Naive thymus-derived CD4-positive, alpha-beta T cell (primary cell): ENCODE measurements around the gene MACROD2. TPM values are rescaled to one million over a fixed set of nuclear protein-coding genes. Genes with fewer than 3 reads are reported as not detected.

Experiments
- ATAC-seq: fragments of 150-1000 bp; cut with Tn5 transposase; 2 replicates; pipeline ENCODE4 v1.10.0; 2021; ENCODE audit warnings: mild to moderate bottlenecking, moderate library complexity
- CTCF ChIA-PET: fragments of 350-600 bp; sonication (Branson Sonifier 250); formaldehyde crosslinking; loops from one replicate; lab custom pipeline; 2021; ENCODE audit warnings: antibody characterized with exemption; lab: Charles Lee
- POLR2A ChIA-PET: fragments of 350-600 bp; sonication (Branson Sonifier 250); formaldehyde crosslinking; loops from one replicate; lab custom pipeline; 2021; ENCODE audit warnings: antibody characterized with exemption, inconsistent platforms; lab: Charles Lee
- DNase-seq, 9 donors: peaks; one replicate each; pipeline versions ENCODE4 v3.0.0 to v3.0.0-alpha.2; 2020 to 2022; ENCODE audit warnings: mixed read lengths in 1 of 9
- H3K27ac ChIP-seq: one replicate; pipeline ENCODE4 v1.7.0; 2013; ENCODE audit warnings: mild to moderate bottlenecking, low read depth, low read length, moderate library complexity
- H3K27me3 ChIP-seq, 2 donors: one replicate each; pipeline ENCODE4 v1.7.0; 2013; ENCODE audit warnings: low read length in 2 of 2, mild to moderate bottlenecking in 2 of 2, moderate library complexity in 2 of 2; ENCODE audit not compliant: control insufficient read depth in 2 of 2, insufficient read depth in 2 of 2
- H3K36me3 ChIP-seq, 3 experiments: 1 replicate in 2 of 3; 2 replicates in 1 of 3; pipeline ENCODE4 v1.7.0; 2013; ENCODE audit warnings: low read length in 3 of 3, mild to moderate bottlenecking in 3 of 3, moderate library complexity in 1 of 3; ENCODE audit not compliant: insufficient read depth in 3 of 3, control insufficient read depth in 2 of 3
- H3K4me1 ChIP-seq, 2 donors: one replicate each; pipeline ENCODE4 v1.7.0; 2013; ENCODE audit warnings: low read length in 2 of 2, mild to moderate bottlenecking in 2 of 2, moderate library complexity in 1 of 2; ENCODE audit not compliant: control insufficient read depth in 2 of 2, insufficient read depth in 2 of 2
- H3K4me3 ChIP-seq: 2 replicates; pipeline ENCODE4 v1.7.0; 2013; ENCODE audit warnings: mild to moderate bottlenecking, low read length
- H3K9me3 ChIP-seq, 3 experiments: 1 replicate in 2 of 3; 2 replicates in 1 of 3; pipeline ENCODE4 v1.7.0; 2013; ENCODE audit warnings: low read length in 3 of 3; ENCODE audit not compliant: control insufficient read depth in 2 of 3
- H3K27ac Mint-ChIP-seq, 9 donors: one replicate each; pipeline ENCODE4 v1.8.0; 2020 to 2022; ENCODE audit warnings: mixed read lengths in 9 of 9, mild to moderate bottlenecking in 8 of 9, moderate library complexity in 5 of 9, inconsistent platforms in 2 of 9
- H3K27me3 Mint-ChIP-seq, 5 donors: one replicate each; pipeline ENCODE4 v1.8.0; 2021 to 2022; ENCODE audit warnings: mixed read lengths in 5 of 5, mild to moderate bottlenecking in 1 of 5
- H3K36me3 Mint-ChIP-seq, 5 donors: one replicate each; pipeline ENCODE4 v1.8.0; 2020 to 2022; ENCODE audit warnings: mixed read lengths in 5 of 5, mild to moderate bottlenecking in 3 of 5, inconsistent platforms in 1 of 5
- H3K4me1 Mint-ChIP-seq, 7 donors: one replicate each; pipeline ENCODE4 v1.8.0; 2020 to 2022; ENCODE audit warnings: mixed read lengths in 7 of 7, mild to moderate bottlenecking in 3 of 7, inconsistent platforms in 1 of 7
- H3K4me3 Mint-ChIP-seq, 10 donors: one replicate each; pipeline ENCODE4 v1.8.0; 2020 to 2022; ENCODE audit warnings: mild to moderate bottlenecking in 10 of 10, mixed read lengths in 10 of 10, moderate library complexity in 6 of 10, inconsistent platforms in 2 of 10
- H3K9me3 Mint-ChIP-seq, 11 donors: one replicate each; pipeline ENCODE4 v1.8.0; 2020 to 2022; ENCODE audit warnings: mixed read lengths in 11 of 11, mild to moderate bottlenecking in 4 of 11, inconsistent platforms in 1 of 11, moderate library complexity in 1 of 11
- intact Hi-C, 2 donors: fragments of 100-400 bp; cut with micrococcal nuclease; formaldehyde crosslinking; loops; one replicate each; pipeline ENCODE4 v1.15.1; 2023
- polyA plus RNA-seq, 2 donors: library from polyadenylated mRNA; unstranded; fragments of 300-500 nt; fragmentation: Illumina TruSeq; gene quantifications; one replicate each; pipeline ENCODE4 v1.2.3, GENCODE V29; 2021
- total RNA-seq, 6 experiments: library from RNA in 5 of 6; stranded (reverse) in 5 of 6; gene quantifications; 1 replicate in 5 of 6; 2 replicates in 1 of 6; pipeline ENCODE4 v1.2.3 and lab custom pipeline; 2021 to 2026

Gene MACROD2
- total and polyA plus RNA-seq, 7 experiments from 2014 or later, result 0.27 to 0.86 (median 0.34) TPM; not detected in 4

DNA sequence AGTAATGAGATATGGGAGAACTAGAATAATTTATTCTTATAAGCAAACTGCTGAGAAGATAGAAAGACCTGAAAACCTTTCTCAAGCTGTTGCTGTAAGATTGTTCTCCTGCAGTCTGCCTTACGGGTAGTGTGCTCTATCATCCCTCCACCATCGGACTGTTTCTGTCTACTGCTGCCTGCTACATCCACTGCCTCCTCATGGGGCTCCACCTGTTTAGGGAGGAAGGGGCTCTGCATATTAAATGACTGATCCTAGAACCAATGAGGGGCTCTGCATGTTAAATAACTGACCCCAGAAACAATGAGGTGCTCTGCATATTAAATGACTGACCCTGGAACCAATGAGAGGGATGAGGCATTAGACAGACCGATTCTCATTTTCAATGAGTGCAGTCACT is 1923.3 kb downstream of the MACROD2 start:
- Mint-ChIP-seq H3K4me1 (peaks cover 0 to 2% (median 0%) of the 10 kb centered on the region in 7 donors), H3K9me3 (peaks cover 0 to 12% (median 5%) of the 10 kb centered on the region in 11 donors), H3K27me3 (peaks cover 0 to 14% (median 0%) of the 10 kb centered on the region in 5 donors), H3K27ac (no peak overlapping the region), H3K36me3 (no peaks in the 10 kb centered on the region), H3K4me3 (no peak overlapping the region)
- CTCF ChIA-PET, result no interaction called here
- Histone ChIP-seq H3K27ac (no peak overlapping the region), H3K9me3 (no peaks in the 10 kb centered on the region), H3K4me3 (no peak overlapping the region), H3K36me3 (no peaks in the 10 kb centered on the region), H3K4me1 (no peaks in the 10 kb centered on the region), H3K27me3 (no peaks in the 10 kb centered on the region)
- DNase-seq (no peak), ATAC-seq (no peak)
- POLR2A ChIA-PET, result no interaction called here
- intact Hi-C loops, result no loop called here

DNA sequence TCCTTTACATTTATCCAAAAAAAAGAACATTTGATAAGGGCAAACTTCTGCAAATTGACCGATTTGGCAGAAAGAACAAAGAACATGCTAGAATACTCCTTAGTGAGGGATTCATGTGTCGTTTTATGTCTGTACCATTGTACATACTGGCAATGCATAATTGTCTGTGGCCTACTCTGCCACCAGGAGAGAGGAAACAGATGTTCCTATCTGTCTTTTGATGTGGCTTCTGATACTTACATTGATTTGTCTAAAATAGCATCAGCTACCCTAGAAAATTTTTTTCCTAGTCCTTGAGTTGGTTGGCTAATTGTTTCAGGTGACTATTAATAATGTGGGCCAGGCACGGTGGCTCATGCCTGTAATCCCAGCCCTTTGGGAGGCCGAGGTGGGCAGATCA is 1923.8 kb downstream of the MACROD2 start:
- Histone ChIP-seq H3K9me3 (no peaks in the 10 kb centered on the region), H3K36me3 (no peaks in the 10 kb centered on the region), H3K27ac (no peak overlapping the region), H3K4me1 (no peaks in the 10 kb centered on the region), H3K27me3 (no peaks in the 10 kb centered on the region), H3K4me3 (no peak overlapping the region)
- H3K27me3 Mint-ChIP-seq, result peaks cover 0 to 14% (median 0%) of the 10 kb centered on the region in 5 donors
- H3K36me3 Mint-ChIP-seq, result no peaks in the 10 kb centered on the region
- intact Hi-C loops, result no loop called here
- H3K9me3 Mint-ChIP-seq, result peaks cover 0 to 12% (median 5%) of the 10 kb centered on the region in 11 donors
- ATAC-seq (no peak), DNase-seq (no peak)
- CTCF ChIA-PET, result no interaction called here
- H3K4me3 Mint-ChIP-seq, result no peak overlapping the region
- H3K27ac Mint-ChIP-seq, result no peak overlapping the region
- POLR2A ChIA-PET, result no interaction called here
- H3K4me1 Mint-ChIP-seq, result peaks cover 0 to 2% (median 0%) of the 10 kb centered on the region in 7 donors

DNA sequence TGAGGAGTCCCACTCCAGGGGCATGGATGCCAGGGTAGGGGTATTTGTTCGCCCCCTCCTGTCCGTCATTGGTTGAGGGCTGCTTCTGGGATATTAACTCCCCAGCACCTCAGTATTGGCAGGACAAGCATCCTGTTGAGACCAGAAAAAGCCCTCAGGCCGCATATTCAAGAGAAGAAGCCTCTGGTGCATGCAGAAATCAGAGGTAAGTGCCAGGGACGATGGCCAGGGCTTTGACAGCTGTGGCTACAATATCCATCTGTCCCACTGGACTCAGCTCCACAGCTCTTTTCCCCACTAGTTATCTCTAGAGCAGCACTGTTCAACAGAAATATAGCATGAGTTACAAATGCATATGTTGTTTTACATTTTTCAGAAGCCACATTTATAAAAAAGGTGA is 1926.6 kb downstream of the MACROD2 start:
- peaks cover 0 to 14% (median 5%) of the 10 kb centered on the region in 5 donors for H3K27me3 Mint-ChIP-seq
- peaks cover 0 to 15% (median 5%) of the 10 kb centered on the region in 11 donors for H3K9me3 Mint-ChIP-seq
- ATAC-seq (no peak), DNase-seq (no peak)
- Histone ChIP-seq H3K36me3 (no peaks in the 10 kb centered on the region), H3K27ac (no peak overlapping the region), H3K4me3 (no peak overlapping the region), H3K9me3 (no peaks in the 10 kb centered on the region), H3K27me3 (no peaks in the 10 kb centered on the region), H3K4me1 (no peaks in the 10 kb centered on the region)
- ChIA-PET POLR2A (no interaction called here), CTCF (no interaction called here)
- H3K36me3 Mint-ChIP-seq, result peaks cover 0 to 6% (median 0%) of the 10 kb centered on the region in 5 donors
- peaks cover 0 to 2% (median 0%) of the 10 kb centered on the region in 7 donors for H3K4me1 Mint-ChIP-seq
- no peak overlapping the region for H3K4me3 Mint-ChIP-seq
- no peak overlapping the region for H3K27ac Mint-ChIP-seq
- intact Hi-C loops, result no loop called here

DNA sequence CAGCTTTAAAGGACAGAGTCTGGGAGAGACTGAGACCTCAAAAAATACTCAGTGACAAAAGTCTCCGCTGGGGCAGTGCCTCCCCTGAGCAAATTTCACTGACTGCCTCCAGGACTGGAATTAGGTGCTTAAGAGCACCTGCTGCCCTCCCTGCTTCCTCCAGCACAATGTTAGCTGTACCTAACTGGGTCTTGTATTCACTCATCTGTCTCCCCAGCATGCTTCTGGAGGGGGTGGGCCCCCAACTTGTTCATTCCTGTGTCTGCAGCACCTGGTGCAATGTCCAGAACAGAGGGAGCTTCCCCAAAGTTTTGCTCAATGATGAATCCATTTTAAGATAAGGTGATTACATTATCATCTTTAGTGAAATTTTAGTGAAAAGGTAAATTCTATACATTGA is 1927.2 kb downstream of the MACROD2 start:
- Mint-ChIP-seq H3K4me1 (peaks cover 0 to 2% (median 0%) of the 10 kb centered on the region in 7 donors), H3K27me3 (peaks cover 0 to 14% (median 5%) of the 10 kb centered on the region in 5 donors), H3K36me3 (peaks cover 0 to 6% (median 0%) of the 10 kb centered on the region in 5 donors), H3K4me3 (no peak overlapping the region), H3K27ac (no peak overlapping the region), H3K9me3 (peaks cover 0 to 16% (median 5%) of the 10 kb centered on the region in 11 donors)
- POLR2A ChIA-PET, result no interaction called here
- CTCF ChIA-PET, result no interaction called here
- DNase-seq (no peak), ATAC-seq (no peak)
- Histone ChIP-seq H3K27ac (no peak overlapping the region), H3K4me3 (no peak overlapping the region), H3K4me1 (no peaks in the 10 kb centered on the region), H3K27me3 (no peaks in the 10 kb centered on the region), H3K9me3 (no peaks in the 10 kb centered on the region), H3K36me3 (no peaks in the 10 kb centered on the region)
- intact Hi-C loops, result no loop called here

DNA sequence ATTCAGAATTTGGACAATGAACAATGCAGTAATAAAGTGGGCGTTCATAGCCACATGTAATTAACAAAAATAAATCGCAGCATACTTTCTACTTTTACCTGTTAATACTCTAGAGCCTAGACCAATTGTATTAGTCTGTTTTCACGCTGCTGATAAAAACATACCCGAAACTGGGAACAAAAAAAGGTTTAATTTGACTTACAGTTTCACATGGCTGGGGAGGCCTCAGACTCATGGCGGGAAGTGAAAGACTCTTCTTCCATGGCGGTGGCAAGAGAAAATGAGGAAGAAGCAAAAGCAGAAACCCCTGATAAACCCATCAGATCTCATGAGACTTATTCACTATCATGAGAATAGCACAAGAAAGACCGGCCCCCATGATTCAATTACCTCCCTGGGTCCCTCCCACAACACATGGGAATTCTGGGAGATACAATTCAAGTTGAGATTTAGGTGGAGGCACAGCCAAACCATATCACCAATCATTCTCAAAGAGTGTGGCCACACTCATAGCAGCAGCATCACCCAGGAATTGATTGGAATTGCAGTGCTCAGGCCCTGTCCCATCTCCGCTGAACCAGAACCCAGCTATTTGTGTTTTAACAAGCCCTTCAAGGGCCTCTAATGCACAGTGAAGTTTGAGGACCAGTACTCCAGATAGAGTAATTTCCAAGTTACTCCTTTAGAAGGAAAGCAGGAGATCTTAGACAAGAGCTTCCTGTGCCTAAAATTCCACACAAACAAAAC is 1927.9 kb downstream of the MACROD2 start:
- DNase-seq (no peak), ATAC-seq (no peak)
- peaks cover 0 to 6% (median 0%) of the 10 kb centered on the region in 5 donors for H3K36me3 Mint-ChIP-seq
- H3K27ac ChIP-seq, result no peak overlapping the region
- peaks cover 0 to 2% (median 0%) of the 10 kb centered on the region in 7 donors for H3K4me1 Mint-ChIP-seq
- H3K27ac Mint-ChIP-seq, result no peak overlapping the region
- no peak overlapping the region for H3K4me3 ChIP-seq
- no peaks in the 10 kb centered on the region for H3K9me3 ChIP-seq
- peaks cover 0 to 17% (median 5%) of the 10 kb centered on the region in 11 donors for H3K9me3 Mint-ChIP-seq
- ChIA-PET CTCF (no interaction called here), POLR2A (no interaction called here)
- no peaks in the 10 kb centered on the region for H3K27me3 ChIP-seq
- H3K36me3 ChIP-seq, result no peaks in the 10 kb centered on the region
- intact Hi-C loops, result no loop called here
- no peak overlapping the region for H3K4me3 Mint-ChIP-seq
- peaks cover 0 to 14% (median 5%) of the 10 kb centered on the region in 5 donors for H3K27me3 Mint-ChIP-seq
- H3K4me1 ChIP-seq, result no peaks in the 10 kb centered on the region

DNA sequence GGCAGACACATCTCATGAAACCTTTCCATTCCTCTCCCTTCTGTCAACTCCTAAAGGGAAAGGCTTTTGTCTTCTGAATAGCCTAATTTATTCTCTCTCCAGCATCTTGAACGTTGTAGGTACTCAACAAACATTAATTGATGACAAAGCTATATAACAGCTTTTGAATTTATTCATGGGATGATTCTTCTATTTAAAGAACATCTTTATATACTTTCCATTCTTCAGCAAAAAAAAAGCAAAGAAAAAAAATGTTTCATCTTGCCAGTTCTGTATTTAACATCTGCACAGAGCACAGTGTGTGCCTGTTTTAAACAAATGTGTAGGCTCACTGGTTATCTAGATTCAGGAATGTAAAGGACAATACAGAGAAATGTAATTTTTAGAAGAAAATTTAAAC is 1929.2 kb downstream of the MACROD2 start:
- H3K9me3 Mint-ChIP-seq, result peaks cover 0 to 17% (median 5%) of the 10 kb centered on the region in 11 donors
- H3K27ac Mint-ChIP-seq, result no peak overlapping the region
- Histone ChIP-seq H3K4me3 (no peak overlapping the region), H3K36me3 (no peaks in the 10 kb centered on the region), H3K27me3 (no peaks in the 10 kb centered on the region), H3K4me1 (no peaks in the 10 kb centered on the region), H3K27ac (no peak overlapping the region), H3K9me3 (no peaks in the 10 kb centered on the region)
- intact Hi-C loops, result no loop called here
- DNase-seq (no peak), ATAC-seq (no peak)
- peaks cover 0 to 2% (median 0%) of the 10 kb centered on the region in 7 donors for H3K4me1 Mint-ChIP-seq
- ChIA-PET POLR2A (no interaction called here), CTCF (no interaction called here)
- H3K4me3 Mint-ChIP-seq, result no peak overlapping the region
- H3K36me3 Mint-ChIP-seq, result peaks cover 0 to 6% (median 0%) of the 10 kb centered on the region in 5 donors
- peaks cover 0 to 14% (median 5%) of the 10 kb centered on the region in 5 donors for H3K27me3 Mint-ChIP-seq

DNA sequence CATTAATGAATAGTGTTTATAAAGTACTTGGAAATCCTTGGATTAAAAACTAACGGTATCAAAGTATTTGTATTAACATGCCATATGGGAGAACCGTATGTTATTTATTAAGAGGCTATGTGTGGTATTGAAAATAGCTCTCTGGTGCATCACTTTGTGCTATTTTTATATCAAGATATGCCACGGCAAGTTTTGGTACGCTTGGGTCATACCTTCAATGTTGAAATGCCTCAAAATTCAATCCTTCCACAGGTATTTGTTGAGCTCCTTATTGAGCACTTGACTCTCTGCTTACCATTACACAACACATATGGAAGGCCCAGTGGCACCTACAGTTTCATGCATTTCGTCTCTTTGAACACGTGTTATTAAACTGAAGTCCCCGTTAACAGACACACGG is 1930.1 kb downstream of the MACROD2 start:
- peaks cover 0 to 2% (median 0%) of the 10 kb centered on the region in 7 donors for H3K4me1 Mint-ChIP-seq
- no peak for DNase-seq
- H3K27ac ChIP-seq, result no peak overlapping the region
- CTCF ChIA-PET, result no interaction called here
- H3K4me1 ChIP-seq, result no peaks in the 10 kb centered on the region
- peaks cover 0 to 6% (median 0%) of the 10 kb centered on the region in 5 donors for H3K36me3 Mint-ChIP-seq
- no peak for ATAC-seq
- POLR2A ChIA-PET, result no interaction called here
- peaks cover 0 to 17% (median 3%) of the 10 kb centered on the region in 11 donors for H3K9me3 Mint-ChIP-seq
- no peak overlapping the region for H3K4me3 Mint-ChIP-seq
- H3K27me3 Mint-ChIP-seq, result peaks cover 0 to 14% (median 5%) of the 10 kb centered on the region in 5 donors
- no peak overlapping the region for H3K4me3 ChIP-seq
- intact Hi-C loops, result no loop called here
- no peak overlapping the region for H3K27ac Mint-ChIP-seq
- H3K27me3 ChIP-seq, result no peaks in the 10 kb centered on the region
- H3K9me3 ChIP-seq, result no peaks in the 10 kb centered on the region
- H3K36me3 ChIP-seq, result no peaks in the 10 kb centered on the region
